ENCODE measurements around the gene AP2A2.
"Not testable (repeated sequence)": the region's sequence is repeated elsewhere in the genome, so short reads cannot be mapped to it uniquely, and the experiment has no call there.

The AP2A2 gene

GRCh38 chr11:1014276-1014675 is 88.6 kb downstream of the AP2A2 start:
- TF ChIP-seq, protein P1, sequence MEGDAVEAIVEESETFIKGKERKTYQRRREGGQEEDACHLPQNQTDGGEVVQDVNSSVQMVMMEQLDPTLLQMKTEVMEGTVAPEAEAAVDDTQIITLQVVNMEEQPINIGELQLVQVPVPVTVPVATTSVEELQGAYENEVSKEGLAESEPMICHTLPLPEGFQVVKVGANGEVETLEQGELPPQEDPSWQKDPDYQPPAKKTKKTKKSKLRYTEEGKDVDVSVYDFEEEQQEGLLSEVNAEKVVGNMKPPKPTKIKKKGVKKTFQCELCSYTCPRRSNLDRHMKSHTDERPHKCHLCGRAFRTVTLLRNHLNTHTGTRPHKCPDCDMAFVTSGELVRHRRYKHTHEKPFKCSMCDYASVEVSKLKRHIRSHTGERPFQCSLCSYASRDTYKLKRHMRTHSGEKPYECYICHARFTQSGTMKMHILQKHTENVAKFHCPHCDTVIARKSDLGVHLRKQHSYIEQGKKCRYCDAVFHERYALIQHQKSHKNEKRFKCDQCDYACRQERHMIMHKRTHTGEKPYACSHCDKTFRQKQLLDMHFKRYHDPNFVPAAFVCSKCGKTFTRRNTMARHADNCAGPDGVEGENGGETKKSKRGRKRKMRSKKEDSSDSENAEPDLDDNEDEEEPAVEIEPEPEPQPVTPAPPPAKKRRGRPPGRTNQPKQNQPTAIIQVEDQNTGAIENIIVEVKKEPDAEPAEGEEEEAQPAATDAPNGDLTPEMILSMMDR (conservative IDR thresholded peaks at IDR 0.05; ENCODE audit: low read depth) = no peak
- H3K27ac ChIP-seq = no peak overlapping the region
- POLR2A ChIA-PET (ENCODE audit: low non-redundant PET) = no interaction called here
- no peak for DNase-seq (ENCODE audit: low spot score)
- CTCF ChIA-PET = no interaction called here

DNA sequence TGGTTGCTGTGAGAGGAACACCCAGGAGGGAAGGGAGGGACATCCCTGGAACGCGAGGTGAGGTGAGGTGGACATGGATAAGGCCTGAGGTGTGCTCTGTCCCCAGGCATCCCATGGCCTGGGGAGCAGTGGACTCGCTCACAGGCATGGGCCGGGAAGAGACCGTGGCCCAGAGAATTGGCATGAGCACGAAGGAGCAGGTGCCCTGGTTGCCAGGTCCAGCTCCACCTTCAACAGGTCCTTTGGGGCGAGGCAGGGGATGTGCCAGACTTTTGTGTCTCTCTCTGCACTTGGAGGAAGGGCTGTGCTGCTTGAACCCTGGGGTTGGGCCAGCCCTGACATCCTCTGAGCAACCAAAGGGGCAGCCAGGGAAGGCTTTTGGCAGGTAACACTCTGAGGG is 89.4 kb downstream of the AP2A2 start:
- no peak overlapping the region for H3K27ac ChIP-seq
- ChIA-PET POLR2A (ENCODE audit: low non-redundant PET) (no interaction called here), CTCF (no interaction called here)
- TF ChIP-seq, protein P1 (conservative IDR thresholded peaks at IDR 0.05; ENCODE audit: low read depth) = no peak
- no peak for DNase-seq (ENCODE audit: low spot score)

- TF ChIP-seq, protein P1 (conservative IDR thresholded peaks at IDR 0.05; ENCODE audit: low read depth) = no peak
- POLR2A ChIA-PET (ENCODE audit: low non-redundant PET) = no interaction called here
- DNase-seq (ENCODE audit: low spot score) = no peak
- no peak overlapping the region for H3K27ac ChIP-seq
- CTCF ChIA-PET = interaction anchor here (0.5 kb wide), 1 partner anchor 32 kb away, joined by 3 read pairs; no protein-coding TSS in a partner anchor
Measured at GRCh38 chr11:1015826-1016545, 90.3 kb downstream of the AP2A2 start.

GRCh38 chr11:1016610-1017126 is 91.0 kb downstream of the AP2A2 start:
- H3K27ac ChIP-seq; DNase-seq (ENCODE audit: low spot score); POLR2A ChIA-PET (ENCODE audit: low non-redundant PET): not testable (repeated sequence)
- CTCF ChIA-PET = interaction anchor here (0.5 kb wide), 1 partner anchor 32 kb away, joined by 3 read pairs; no protein-coding TSS in a partner anchor

- ChIA-PET POLR2A (ENCODE audit: low non-redundant PET) (interaction anchor here (0.6 kb wide), 1 partner anchor 33 kb away, joined by 3 read pairs; no protein-coding TSS in a partner anchor), CTCF (interaction anchor here (0.6 kb wide), 1 partner anchor 15 kb away, joined by 3 read pairs; no protein-coding TSS in a partner anchor)
- DNase-seq (ENCODE audit: low spot score) = no peak
- TF ChIP-seq, protein P1 (conservative IDR thresholded peaks at IDR 0.05; ENCODE audit: low read depth) = no peak
- no peak overlapping the region for H3K27ac ChIP-seq
Measured at GRCh38 chr11:1017269-1018005, 91.8 kb downstream of the AP2A2 start.

DNA sequence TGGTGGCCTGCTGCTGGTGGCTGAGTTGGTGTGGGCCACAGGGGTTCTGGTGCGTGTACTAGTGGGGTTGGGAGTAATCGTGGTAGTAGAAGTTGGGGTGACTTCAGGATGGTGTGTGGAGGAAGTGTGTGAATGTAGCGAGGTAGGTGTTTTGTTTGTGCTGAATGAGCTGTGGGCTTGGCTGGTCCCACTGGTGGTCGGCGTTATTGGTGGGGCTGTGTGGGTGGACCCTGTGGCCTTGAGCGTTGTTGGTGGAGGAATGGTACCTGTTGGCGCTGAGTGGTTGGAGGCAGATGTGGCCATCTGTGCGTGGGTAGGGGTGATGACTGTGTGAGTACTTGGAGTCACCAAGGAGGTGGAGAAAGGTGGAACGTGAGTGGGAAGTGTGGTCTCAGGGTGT is 92.4 kb downstream of the AP2A2 start:
- POLR2A ChIA-PET (ENCODE audit: low non-redundant PET) = no interaction called here
- CTCF ChIA-PET = no interaction called here
- TF ChIP-seq, protein P1 (conservative IDR thresholded peaks at IDR 0.05; ENCODE audit: low read depth) = no peak
- H3K27ac ChIP-seq = no peak overlapping the region
- DNase-seq (ENCODE audit: low spot score) = no peak

Data from RWPE1 (cell line).